GM19395 (cell line): ENCODE measurements around the gene OR5AC2.

Experiments
- ATAC-seq: cut with Tn5 transposase; IDR thresholded peaks from one replicate; pipeline ENCODE4 v1.9.1; 2021; ENCODE audit warnings: mild to moderate bottlenecking, moderate library complexity; ENCODE audit not compliant: unreplicated experiment

OR5AC2 gene, protein sequence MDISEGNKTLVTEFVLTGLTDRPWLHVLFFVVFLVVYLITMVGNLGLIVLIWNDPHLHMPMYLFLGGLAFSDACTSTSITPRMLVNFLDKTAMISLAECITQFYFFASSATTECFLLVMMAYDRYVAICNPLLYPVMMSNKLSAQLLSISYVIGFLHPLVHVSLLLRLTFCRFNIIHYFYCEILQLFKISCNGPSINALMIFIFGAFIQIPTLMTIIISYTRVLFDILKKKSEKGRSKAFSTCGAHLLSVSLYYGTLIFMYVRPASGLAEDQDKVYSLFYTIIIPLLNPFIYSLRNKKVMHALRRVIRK

DNA sequence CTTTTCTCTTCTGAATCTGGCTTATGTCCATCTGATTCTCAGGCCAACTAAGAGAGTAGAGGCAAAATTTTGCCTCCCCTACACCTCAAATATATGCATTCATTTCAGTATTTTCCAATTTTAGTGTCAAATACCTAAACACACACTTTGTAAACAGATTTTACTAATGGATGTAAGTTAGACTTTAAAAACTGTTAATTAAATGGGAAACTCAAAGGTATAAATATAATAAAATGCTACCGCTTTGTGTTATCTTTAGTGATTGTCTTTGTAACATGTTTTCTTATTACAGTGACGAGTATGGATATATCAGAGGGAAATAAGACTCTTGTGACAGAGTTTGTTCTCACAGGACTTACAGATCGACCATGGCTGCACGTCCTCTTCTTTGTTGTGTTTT is at the start of gene OR5AC2:
TSS of gene OR5AC2 (plus strand) at position 301 of the 400 bp plus-strand sequence. CDS start at position 301, 0 bp downstream.
- no peak for ATAC-seq

DNA sequence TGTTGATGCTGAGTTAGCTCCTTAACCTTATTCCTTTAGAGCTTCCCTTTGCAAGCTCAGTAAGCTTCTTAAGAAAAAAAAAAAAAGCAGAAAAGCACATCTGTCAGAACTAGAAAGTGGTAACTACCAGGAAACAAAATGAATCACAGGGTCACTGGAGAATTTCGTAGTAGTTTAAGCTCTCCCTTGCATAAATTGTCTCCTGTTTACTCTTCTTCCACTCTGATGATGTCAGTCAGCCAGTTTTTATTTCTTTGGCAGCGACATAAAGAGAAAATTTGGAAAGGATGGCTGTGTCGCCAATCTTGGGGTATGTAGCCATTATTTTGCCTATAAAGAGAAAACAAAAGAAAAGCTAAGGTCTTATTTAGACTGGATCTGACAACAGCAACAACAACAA is 48.7 kb upstream of the OR5AC2 start:
- ATAC-seq = no peak

DNA sequence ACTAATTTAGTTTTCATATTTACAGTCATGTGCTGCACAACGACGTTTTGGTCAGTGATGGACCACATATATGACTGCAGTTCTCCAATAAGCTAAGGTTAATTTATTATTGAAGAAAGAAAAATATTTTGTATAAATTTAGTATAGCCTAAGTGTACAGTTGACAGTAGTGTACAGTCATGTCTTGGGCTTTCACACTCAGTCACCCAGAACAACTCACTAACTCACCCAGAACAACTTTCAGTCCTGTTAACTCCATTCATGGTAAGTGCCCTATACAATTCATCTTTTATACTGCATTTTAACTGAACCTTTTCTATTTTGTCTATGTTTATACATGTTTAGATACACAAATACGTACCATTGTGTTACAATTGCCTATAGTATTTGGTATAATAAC is 48.1 kb upstream of the OR5AC2 start:
- ATAC-seq = peak; percentile 22

DNA sequence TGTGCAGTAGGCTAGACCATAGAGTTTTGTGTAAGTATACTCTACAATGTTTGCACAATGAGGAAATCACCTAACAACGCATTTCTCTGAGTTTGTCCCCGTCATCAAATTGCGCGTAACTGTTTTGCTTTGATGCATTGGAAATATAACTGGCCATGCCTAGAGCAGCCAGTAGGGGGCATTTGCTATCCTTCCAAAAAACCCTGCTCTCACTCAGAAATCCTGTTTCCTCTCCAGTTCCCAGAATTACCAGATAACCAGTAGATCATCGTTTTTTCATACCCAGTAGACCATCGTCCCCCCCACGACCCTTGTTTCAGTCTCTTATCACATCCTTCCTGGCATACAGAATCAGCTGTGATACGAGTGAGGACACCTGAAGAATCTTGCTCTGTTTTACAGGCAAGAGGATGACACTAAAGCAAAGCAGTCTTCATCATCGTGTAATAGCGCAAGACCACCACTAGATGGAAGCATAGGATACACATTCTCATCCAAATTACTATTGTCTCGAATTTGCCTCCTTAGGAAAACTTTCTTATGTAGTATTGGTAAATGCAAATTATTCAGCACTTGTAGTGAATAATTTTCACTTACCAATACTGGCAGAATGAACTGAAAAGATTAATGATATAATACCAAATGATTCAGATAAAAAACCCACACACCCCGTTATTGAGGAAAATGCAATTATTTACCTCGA is 47.5 kb upstream of the OR5AC2 start:
- ATAC-seq = peak; percentile 97

DNA sequence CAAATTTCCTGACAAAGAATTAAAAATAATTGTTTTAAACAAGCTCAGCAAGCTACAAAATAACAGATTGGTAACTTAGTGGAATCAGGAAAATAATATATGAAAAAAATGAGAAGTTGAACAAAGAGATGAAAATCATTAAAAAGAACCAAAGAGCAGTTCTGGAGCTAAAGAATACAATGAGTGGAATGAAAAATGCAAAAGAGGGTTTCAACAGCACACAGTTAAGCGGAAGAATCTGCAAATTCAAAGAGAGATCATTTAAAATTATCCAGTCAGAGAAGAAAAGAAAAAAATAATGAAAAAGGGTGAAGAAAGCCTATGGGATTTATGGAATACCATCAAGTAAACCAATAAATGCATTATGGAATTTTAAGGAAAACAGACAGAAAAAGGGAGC is 45.6 kb upstream of the OR5AC2 start:
- ATAC-seq = no peak

DNA sequence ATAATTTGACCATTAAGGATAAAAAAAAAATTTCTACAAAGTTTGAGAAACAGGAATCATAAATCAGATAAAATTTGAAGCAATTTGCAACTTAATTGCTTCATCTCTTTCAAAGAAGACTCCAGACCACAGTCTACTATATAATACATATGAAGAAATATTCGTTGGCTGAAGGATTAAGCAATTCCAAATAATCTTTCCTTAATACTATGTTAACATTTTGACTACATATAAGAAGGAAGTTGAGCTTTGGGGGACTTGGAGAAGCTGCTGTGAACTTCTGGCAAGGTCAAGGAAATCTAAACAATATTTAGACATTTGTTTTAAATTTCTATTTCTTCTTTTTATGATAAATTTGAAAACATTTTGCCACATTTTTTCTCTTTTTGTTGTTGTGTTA is 38.4 kb upstream of the OR5AC2 start:
- no peak for ATAC-seq

DNA sequence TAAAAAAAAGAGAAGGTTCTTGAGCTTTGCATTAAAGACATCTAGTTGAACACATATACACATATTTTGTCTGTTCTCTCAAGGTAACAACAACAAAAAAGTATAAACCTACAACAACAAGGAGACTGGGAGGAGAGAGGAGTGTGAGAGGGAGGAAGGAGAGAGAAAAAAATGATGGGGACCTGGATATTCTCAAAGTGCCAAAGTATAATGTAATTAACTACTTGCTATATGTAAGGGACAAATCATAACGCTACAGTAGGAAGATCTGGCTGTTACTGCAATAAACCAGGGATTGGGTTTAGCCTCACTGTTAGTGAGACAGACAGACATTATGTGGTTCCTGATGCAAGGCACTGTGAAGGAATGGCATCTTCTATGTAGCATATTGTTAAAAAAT is 37.7 kb upstream of the OR5AC2 start:
- ATAC-seq = no peak

DNA sequence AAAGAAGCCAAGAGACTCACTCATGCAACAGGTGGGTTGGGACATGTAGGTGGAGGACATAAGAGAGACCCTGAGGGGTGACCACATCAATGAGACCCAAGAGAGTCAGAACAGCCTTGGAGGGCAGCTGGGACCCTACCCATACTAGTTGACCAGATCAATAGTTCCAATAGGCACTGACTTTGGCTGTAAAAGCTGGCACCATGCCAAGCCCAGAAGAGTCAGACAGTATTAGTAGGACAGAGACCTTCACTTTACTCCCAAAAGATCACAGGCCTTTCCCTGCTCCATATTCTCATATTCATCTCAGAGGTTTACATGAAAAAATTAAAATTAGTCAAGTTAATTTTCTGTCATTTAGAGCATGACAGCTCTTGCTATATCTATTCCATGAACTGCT is 30.9 kb upstream of the OR5AC2 start:
- no peak for ATAC-seq

DNA sequence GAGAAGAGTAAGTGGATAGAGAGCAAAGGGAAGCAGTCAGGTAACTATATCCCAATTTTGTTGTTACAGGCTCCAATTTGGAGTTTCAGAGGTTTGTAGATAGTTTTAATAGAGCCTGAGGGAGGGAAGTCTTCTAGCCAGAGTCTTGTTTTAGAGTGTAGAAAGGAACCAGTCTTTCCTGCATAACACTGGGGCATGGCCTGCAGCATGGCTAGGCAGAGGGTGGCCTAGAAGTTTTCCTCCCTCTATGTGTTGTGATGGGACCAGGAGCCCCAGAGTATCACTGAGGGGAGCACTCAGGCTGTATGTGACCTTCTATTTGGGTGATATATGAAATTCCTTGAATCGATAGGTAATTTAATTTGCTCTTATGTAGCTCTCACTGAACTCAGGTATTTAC is 29.3 kb upstream of the OR5AC2 start:
- no peak for ATAC-seq

DNA sequence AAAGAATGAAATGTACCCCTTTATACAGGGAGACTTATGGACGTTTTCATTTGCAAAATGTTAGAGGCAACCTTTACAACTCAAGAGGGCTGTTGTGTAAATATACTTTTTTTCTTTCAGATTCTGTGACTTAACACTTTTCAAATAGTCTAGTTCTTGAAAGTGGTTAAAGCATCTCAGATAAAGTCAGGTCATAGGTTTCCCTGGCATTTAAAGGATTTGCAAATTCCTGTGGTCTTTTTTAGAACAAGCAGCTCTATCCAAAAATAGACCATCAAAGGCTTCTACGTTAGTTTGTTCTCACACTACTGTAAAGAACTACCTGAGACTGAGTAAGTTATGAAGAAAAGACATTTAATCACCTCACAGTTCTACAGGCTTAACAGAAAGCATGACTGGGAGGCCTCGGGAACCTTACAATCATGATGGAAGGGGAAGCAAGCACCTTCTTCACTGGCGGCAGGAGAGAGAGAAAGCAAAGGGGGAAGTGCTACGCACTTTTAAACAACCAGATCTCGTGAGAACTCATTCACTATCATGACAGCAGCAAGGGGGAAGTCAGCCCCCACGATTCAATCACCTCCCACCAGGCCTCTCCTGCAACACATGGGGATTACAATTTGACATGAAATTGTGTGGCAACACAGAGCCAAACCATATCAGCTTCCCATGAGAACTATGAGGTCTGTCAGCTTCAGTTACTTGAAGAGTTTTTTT is 28.6 kb upstream of the OR5AC2 start:
- no peak for ATAC-seq

DNA sequence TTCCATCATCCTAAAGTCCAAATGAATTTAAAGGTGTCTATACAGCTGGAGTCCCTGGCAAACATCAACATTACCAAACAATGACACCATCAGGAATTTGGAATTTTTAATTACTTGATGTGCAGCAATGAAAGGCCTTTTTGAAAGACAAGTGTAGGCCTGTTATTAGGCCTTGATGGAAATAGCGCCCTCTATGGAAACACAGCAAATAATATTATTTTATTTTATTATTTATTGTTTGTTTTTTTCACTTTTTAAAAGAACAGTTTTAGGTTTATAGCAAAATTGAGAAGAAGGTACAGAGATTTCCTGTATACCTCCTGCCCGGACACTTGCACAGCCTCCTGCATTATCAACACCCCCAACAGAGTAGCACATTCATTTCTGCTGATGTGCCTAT is 18.1 kb upstream of the OR5AC2 start:
- ATAC-seq = no peak

DNA sequence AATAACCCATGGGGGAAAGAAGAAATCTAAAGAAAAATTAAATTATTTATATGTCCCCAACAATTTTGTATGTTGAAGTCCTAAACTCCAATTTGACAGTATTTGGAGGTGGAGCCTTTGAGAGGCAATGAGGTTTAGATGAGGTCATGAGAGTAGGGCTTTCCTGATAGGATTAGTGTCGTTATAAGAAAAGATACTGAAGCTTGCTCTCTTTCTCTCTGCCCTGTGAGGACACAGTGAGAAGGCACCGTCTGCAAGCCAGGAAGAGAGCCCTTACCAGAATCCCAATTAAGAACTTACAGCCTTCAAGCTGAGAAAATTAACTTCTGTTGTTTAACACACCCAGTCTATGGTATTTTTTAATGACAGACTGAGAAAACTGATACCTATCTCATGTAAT is 16.1 kb upstream of the OR5AC2 start:
- no peak for ATAC-seq

DNA sequence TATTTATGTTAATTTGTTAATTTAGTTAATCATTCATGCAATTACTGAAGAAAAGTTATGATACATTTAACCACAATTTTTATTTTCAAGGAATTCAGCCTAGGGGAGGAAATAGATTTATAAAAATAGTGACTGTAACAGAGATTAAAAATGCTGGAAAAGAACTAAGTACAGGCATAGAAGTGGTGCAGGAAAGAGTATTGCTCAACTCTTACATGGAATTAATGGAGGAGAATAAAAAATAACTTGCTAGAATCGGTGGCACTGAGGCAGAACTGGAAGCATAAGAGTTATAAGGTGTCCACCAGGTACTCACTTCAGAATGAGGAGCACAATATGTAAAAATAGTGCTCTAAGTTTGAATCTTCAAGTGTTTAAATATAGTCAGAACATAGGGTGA is 13.5 kb upstream of the OR5AC2 start:
- no peak for ATAC-seq

DNA sequence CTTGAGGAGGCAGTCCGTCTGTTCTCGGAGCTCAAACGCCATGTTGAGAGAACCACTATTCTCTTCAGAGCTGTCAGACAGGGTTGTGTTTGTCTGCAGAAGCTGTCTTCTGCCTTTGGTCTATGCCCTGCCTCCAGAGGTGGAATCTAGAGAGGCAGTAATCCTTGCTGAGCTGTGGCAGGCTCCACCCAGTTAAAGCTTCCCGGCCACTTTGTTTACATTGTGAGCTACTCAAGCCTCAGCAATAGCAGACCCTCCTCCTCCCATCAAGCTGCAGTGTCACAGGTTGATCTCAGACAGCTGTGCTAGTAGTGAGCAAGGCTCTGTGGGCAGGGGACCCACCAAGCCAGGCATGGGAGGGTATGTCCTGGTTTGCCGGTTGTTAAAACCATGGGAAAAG is 8.9 kb downstream of the OR5AC2 start:
- ATAC-seq = no peak

DNA sequence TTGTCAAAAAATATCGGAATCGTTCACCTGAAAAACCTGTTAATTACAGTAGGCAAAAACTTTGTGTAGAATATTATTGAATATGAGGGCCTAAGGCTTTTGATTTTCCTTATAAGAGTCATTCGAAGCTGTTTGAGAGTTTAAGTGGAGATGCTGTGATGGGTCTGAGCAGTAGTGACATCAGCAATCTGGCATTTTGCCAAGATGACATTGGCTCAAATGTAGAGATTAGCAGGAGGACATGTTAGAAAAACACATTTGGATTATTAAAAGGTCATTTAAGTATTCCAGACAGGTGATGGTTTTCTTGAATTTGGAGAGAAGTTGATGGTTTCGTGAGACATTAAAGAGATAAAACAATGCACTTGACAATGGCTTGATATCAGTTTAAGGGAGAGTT is 12.9 kb downstream of the OR5AC2 start:
- no peak for ATAC-seq

DNA sequence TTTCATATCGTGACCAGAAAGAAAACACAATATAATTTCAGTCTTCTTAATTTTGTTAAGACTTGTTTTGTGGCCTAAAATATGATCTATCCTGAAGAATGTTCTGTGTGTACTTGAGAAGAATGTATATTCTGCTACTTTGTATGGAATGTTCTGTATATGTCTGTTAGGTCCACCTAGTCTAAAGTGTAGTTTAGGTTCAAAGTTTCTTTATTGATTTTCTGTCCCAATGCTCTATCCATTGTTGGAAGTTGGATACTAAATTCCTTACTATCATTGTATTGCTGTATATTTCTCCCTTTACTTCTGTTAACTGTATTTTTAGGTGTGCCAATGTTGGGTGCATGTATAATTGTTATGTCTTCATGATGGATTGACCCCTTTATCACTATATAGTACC is 21.2 kb downstream of the OR5AC2 start:
- ATAC-seq = no peak

DNA sequence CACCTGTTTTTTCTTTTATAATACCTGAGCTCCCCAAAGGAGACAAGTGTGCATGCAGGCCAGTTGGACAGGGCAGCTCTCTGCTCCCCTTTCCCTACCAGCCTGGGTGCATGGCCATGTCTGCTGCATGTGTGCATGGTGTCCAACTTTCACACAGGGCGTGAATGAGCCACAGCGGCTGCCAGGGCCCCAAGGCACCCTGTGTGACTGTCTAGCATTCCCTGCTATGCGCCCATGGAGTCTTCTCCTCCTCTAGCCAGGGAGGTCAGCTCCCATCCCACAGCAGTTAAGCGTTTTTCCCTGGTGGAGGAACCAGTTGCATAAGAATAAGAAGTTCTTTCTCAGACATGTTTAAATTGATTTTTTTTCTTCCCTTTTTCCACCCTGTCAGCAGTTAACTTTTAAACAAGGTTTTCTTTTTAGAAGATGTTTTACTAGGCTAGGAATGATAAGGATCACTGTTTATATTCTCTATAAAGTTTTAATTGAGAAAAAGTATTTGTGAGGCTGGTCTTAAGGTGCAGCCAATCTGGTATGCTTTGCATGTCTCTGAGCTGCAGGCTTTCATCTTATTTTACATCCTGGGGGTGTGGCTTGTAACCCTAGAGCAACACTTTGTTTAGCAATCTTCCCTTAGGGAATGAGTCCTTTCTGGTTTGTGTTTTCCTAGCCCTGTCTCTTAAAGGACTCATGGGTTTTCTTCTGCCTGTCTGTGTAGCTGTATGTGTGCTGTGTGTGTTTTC is 23.0 kb downstream of the OR5AC2 start:
- no peak for ATAC-seq

DNA sequence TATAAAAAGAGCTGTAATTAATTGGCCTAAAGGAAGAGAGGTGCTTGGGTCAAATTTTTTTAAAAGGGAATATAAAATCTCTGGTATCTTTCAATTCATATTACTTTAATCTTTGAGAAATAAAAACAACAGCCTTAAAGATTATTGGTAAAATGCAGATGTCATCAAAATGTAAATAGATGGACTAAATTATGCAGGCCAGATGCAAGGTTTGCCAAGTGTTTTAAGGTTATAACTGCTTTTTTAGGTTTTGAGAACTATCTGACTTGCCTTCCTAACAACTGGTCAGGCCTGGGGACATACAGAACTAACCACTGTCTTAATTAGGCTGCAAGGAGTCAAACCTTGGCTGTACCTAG is 23.6 kb downstream of the OR5AC2 start:
- ATAC-seq = no peak

DNA sequence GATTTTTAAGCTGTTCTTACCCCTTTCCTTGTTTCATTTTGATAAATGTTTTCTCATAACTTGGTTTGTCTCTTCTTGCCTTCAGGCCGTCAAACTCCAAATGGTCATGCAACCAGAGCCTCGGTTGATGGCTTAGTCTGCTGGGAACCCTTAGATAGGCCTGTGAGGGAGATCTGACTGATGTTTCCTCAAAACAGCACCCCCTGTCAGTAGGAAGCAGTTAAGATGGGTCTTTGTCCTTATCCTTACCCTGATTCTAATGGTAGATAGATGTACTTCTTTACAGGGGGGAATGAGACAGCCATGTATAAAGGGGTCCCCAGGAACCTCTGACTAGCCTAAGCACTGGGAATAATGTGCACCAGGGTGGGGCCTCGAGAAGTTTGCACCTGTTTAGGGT is 27.3 kb downstream of the OR5AC2 start:
- no peak for ATAC-seq

DNA sequence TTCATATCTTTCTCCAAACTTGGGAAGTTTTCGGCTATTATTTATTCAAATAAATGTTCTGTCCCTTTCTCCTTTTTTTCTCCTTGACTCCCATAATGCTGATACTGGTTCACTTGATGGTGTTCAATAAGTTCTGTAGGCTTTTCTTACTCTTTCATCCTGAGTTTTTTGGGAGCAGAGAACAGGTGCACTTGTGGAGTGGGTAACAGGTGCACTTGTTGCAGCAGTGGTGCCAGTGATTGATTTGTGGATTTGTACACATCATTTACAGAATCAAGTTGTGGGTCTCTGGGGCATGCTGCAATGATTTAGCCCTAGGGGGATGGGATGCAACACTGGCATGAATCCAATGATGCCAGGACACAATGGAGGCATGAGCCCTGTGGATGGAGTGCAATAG is 28.7 kb downstream of the OR5AC2 start:
- ATAC-seq = no peak

DNA sequence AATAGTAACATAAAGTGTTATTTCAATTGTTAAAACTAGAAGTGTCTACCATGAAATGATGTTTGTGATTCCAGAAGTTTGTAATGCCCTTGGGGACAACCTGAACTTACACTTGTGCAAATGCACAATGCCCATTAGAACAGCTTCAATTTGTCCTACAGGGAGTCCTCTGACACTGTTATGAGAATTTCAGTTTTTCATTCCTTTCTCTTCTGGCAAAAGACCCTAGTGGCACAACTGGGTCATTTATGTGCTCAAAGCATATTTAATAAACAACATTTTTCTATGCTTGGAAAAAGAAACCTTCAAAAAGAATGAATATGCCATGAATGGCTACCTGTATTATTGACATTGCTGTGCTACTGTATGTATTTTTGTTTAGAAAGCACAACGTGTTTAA is 43.4 kb downstream of the OR5AC2 start, which contains the start of gene OR5H1:
TSS of gene OR5H1 (plus strand) at position 301 of the 400 bp plus-strand sequence. CDS start 1,977 bp downstream, outside the sequence.
- ATAC-seq = no peak
